BE2C (cell line): ENCODE measurements around the gene MAP7.

Source experiments
- DNase-seq: peaks from one replicate; pipeline ENCODE4 v3.0.0-alpha.2; 2020
- H3K27me3 ChIP-seq: fragments of 250-450 bp; sonication (Bioruptor Pico); 2 replicates; pipeline ENCODE4 v1.5.1; 2020; ENCODE audit warnings: mild to moderate bottlenecking
- H3K36me3 ChIP-seq: fragments of 250-450 bp; sonication (Bioruptor Pico); 2 replicates; pipeline ENCODE4 v1.5.1; 2020; ENCODE audit warnings: mild to moderate bottlenecking
- H3K4me1 ChIP-seq: fragments of 250-450 bp; sonication (Bioruptor Pico); 2 replicates; pipeline ENCODE4 v1.5.1; 2020
- H3K4me3 ChIP-seq: 2 replicates; pipeline ENCODE4 v1.5.1; 2011; ENCODE audit warnings: low read depth, low read length
- H3K9me3 ChIP-seq: fragments of 250-450 bp; sonication (Bioruptor Pico); 2 replicates; pipeline ENCODE4 v1.5.1; 2020
- TF ChIP-seq, protein P1 (sequence below): IDR thresholded peaks from 2 replicates; pipeline ENCODE4 v1.5.1; 2012; ENCODE audit warnings: mild to moderate bottlenecking, low read depth, low read length

Gene MAP7

GRCh38 chr6:136465766-136466303, 84.4 kb downstream of the MAP7 start:
- TF ChIP-seq, protein P1, sequence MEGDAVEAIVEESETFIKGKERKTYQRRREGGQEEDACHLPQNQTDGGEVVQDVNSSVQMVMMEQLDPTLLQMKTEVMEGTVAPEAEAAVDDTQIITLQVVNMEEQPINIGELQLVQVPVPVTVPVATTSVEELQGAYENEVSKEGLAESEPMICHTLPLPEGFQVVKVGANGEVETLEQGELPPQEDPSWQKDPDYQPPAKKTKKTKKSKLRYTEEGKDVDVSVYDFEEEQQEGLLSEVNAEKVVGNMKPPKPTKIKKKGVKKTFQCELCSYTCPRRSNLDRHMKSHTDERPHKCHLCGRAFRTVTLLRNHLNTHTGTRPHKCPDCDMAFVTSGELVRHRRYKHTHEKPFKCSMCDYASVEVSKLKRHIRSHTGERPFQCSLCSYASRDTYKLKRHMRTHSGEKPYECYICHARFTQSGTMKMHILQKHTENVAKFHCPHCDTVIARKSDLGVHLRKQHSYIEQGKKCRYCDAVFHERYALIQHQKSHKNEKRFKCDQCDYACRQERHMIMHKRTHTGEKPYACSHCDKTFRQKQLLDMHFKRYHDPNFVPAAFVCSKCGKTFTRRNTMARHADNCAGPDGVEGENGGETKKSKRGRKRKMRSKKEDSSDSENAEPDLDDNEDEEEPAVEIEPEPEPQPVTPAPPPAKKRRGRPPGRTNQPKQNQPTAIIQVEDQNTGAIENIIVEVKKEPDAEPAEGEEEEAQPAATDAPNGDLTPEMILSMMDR = no peak

GRCh38 chr6:136464874-136465273, 85.3 kb downstream of the MAP7 start:
- DNase-seq = no peak
- Histone ChIP-seq H3K4me3 (no peak overlapping the region), H3K4me1 (peaks cover 11% of the 10 kb centered on the region), H3K36me3 (no peaks in the 10 kb centered on the region), H3K27me3 (no peaks in the 10 kb centered on the region), H3K9me3 (no peaks in the 10 kb centered on the region)
- TF ChIP-seq, protein P1 = no peak

More at GRCh38 chr6:136465766-136466303, 84.4 kb downstream of the MAP7 start:
- no peak for DNase-seq
- Histone ChIP-seq H3K27me3 (no peaks in the 10 kb centered on the region), H3K4me3 (no peak overlapping the region), H3K36me3 (no peaks in the 10 kb centered on the region), H3K4me1 (peaks cover 14% of the 10 kb centered on the region), H3K9me3 (no peaks in the 10 kb centered on the region)

DNA sequence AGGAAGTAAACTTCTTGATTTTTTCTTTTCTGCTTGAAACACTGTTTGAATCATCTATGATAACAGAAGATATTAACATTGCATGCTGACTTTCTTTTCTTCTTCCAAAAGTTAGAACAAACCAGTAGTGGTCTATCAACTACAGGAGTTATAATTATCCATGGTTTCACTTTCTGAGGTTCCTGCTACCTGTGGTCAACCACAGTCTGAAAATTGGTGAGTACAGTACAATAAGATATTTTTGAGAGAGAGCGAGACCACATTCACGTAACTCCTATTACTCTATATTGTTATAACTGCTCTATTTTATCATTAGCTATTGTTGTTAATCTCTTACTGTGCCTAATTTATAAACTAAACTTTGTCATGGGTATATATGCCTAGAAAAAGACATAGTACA, 86.1 kb downstream of the MAP7 start:
- peaks cover 11% of the 10 kb centered on the region for H3K4me1 ChIP-seq
- H3K4me3 ChIP-seq = no peak overlapping the region
- TF ChIP-seq, protein P1 = no peak
- H3K36me3 ChIP-seq = no peaks in the 10 kb centered on the region
- no peaks in the 10 kb centered on the region for H3K9me3 ChIP-seq
- no peak for DNase-seq
- no peaks in the 10 kb centered on the region for H3K27me3 ChIP-seq

GRCh38 chr6:136463743-136464142, 86.5 kb downstream of the MAP7 start:
- no peak for DNase-seq
- no peaks in the 10 kb centered on the region for H3K27me3 ChIP-seq
- H3K36me3 ChIP-seq = no peaks in the 10 kb centered on the region
- no peaks in the 10 kb centered on the region for H3K9me3 ChIP-seq
- H3K4me1 ChIP-seq = peaks cover 11% of the 10 kb centered on the region
- TF ChIP-seq, protein P1 = no peak
- no peak overlapping the region for H3K4me3 ChIP-seq

GRCh38 chr6:136446579-136447187, 103.5 kb downstream of the MAP7 start:
- H3K36me3 ChIP-seq = no peaks in the 10 kb centered on the region
- H3K9me3 ChIP-seq = peaks cover 2% of the 10 kb centered on the region; the same call in 1 of the 2 replicates
- no peaks in the 10 kb centered on the region for H3K4me1 ChIP-seq
- TF ChIP-seq, protein P1 = no peak
- no peak for DNase-seq
- H3K4me3 ChIP-seq = no peak overlapping the region
- H3K27me3 ChIP-seq = no peaks in the 10 kb centered on the region

- peaks cover 2% of the 10 kb centered on the region; the same call in 1 of the 2 replicates for H3K9me3 ChIP-seq
- no peaks in the 10 kb centered on the region for H3K27me3 ChIP-seq
- no peak overlapping the region for H3K4me3 ChIP-seq
- H3K4me1 ChIP-seq = no peaks in the 10 kb centered on the region
- no peaks in the 10 kb centered on the region for H3K36me3 ChIP-seq
- DNase-seq = no peak
- TF ChIP-seq, protein P1 = no peak
These were observed 104.1 kb downstream of the MAP7 start for GRCh38 chr6:136446145-136446544.
